ENCODE data around the gene BDNF.

GRCh38 chr11:27650988-27651387 lies 49.3 kb downstream of the BDNF start:
- TF ChIP-seq CTCF (IDR thresholded peaks at IDR 0.05) (no peak), POLR2A (IDR thresholded peaks at IDR 0.05) (no peak)
